Nephron (organoid): ENCODE data around the gene SFTPA1.
"Not testable (repeated sequence)": the region's sequence is repeated elsewhere in the genome, so short reads cannot be mapped to it uniquely, and the experiment has no call there.

Experiments
- H3K27ac Mint-ChIP-seq, 3 experiments: 2 replicates each; pipeline ENCODE4 v1.8.0; 2020; ENCODE audit warnings: mixed read lengths in 3 of 3, mild to moderate bottlenecking in 2 of 3, moderate library complexity in 1 of 3
- H3K27me3 Mint-ChIP-seq: 2 replicates; pipeline ENCODE4 v1.8.0; 2021; ENCODE audit warnings: low read depth, mild to moderate bottlenecking, moderate library complexity, mixed read lengths
- H3K36me3 Mint-ChIP-seq: 2 replicates; pipeline ENCODE4 v1.8.0; 2020; ENCODE audit warnings: low read depth, mixed read lengths
- H3K4me1 Mint-ChIP-seq: 2 replicates; pipeline ENCODE4 v1.8.0; 2020; ENCODE audit warnings: mixed read lengths
- H3K4me3 Mint-ChIP-seq, 3 experiments: 2 replicates each; pipeline ENCODE4 v1.8.0; 2020; ENCODE audit warnings: mild to moderate bottlenecking in 3 of 3, mixed read lengths in 3 of 3, moderate library complexity in 2 of 3
- H3K9me3 Mint-ChIP-seq: 2 replicates; pipeline ENCODE4 v1.8.0; 2020; ENCODE audit warnings: mixed read lengths
- CTCF ChIP-seq, 3 experiments: fragments of 200-600 bp; sonication (generic); IDR thresholded peaks; one replicate each; pipeline ENCODE4 v1.5.0; 2021; ENCODE audit warnings: antibody characterized with exemption in 3 of 3; ENCODE audit not compliant: unreplicated experiment in 3 of 3

The SFTPA1 gene

GRCh38 chr10:79588800-79589199 is 21.9 kb upstream of the SFTPA1 start:
- peaks cover 11% of the 10 kb centered on the region for H3K27me3 Mint-ChIP-seq

DNA sequence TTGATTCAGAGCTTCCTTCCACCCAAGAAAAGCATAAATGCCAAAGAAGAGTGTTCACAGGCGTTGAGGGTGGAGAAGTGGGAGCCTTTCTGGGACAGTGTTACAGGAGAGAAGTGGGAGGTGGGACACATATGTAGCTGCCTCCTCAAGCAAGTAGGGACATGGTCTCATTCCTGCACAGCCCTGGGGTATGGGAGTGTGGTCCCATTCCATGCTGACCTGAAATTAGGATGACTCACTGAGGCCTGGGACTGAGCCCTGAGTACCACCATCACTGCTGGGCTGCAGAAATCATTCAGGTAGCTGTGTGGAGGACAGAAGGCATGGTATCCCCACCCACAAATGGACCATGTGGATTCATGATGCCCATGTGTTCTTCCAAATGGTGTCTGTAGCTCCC is 17.4 kb upstream of the SFTPA1 start:
- peaks cover 18% of the 10 kb centered on the region for H3K9me3 Mint-ChIP-seq
- no peak overlapping the region for H3K27ac Mint-ChIP-seq
- TF ChIP-seq CTCF (IDR thresholded peaks at IDR 0.05; ENCODE audit: unreplicated experiment in 3 of 3): no peak
- H3K4me3 Mint-ChIP-seq: no peak overlapping the region
- peaks cover 12% of the 10 kb centered on the region for H3K27me3 Mint-ChIP-seq
- peaks cover 10% of the 10 kb centered on the region for H3K4me1 Mint-ChIP-seq
- H3K36me3 Mint-ChIP-seq: no peaks in the 10 kb centered on the region

More at GRCh38 chr10:79588800-79589199, 21.9 kb upstream of the SFTPA1 start:
- Mint-ChIP-seq H3K4me3 (no peak overlapping the region), H3K9me3 (no peaks in the 10 kb centered on the region), H3K27ac (no peak overlapping the region), H3K36me3 (no peaks in the 10 kb centered on the region), H3K4me1 (peaks cover 1% of the 10 kb centered on the region)
- no peak for TF ChIP-seq CTCF (IDR thresholded peaks at IDR 0.05; ENCODE audit: unreplicated experiment in 3 of 3)

- not testable (repeated sequence) for H3K36me3 Mint-ChIP-seq, H3K4me3 Mint-ChIP-seq, H3K27ac Mint-ChIP-seq
- peaks cover 10% of the 10 kb centered on the region for H3K4me1 Mint-ChIP-seq
- peaks cover 27% of the 10 kb centered on the region for H3K9me3 Mint-ChIP-seq
- peaks cover 12% of the 10 kb centered on the region for H3K27me3 Mint-ChIP-seq
These were observed 16.2 kb upstream of the SFTPA1 start for GRCh38 chr10:79594565-79594964.

DNA sequence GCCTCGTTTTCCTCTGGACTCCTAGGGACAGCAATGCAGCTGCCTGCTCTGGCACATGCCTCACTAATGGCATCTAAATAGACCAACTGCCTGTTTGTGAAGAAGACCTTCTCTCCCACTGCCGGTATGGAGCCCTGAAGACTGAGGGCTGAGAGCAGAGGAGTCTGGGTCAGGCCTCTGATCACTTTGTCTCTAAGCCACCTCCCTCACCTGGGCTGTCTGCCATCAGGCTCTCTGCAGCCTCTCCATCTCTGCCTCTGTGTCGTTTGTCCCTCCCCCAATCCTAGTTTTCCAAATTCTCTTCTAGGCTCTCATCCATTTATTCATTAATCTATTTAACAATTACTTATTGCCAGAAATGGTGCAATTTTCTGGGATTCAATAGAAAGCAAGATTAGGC is 15.2 kb upstream of the SFTPA1 start:
- Mint-ChIP-seq H3K4me3 (no peak overlapping the region), H3K36me3 (no peaks in the 10 kb centered on the region)

DNA sequence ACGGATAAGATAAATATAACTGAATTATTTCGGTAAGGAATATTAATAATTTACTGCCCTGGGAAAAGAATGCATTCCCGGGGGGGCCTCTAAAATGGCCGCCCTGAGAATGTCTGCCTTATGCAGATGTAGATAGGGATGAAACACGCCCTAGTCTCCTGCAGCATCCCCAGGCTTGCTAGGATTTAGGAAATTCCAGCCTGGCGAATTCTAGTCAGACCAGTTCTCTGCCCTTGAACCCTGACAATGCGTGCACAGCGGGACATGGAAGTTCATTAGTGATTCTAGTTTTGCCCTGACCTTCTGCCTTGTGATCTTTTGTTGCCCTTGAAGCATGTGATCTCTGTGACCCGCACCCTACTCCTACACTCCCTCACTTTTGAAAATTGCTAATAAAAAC is 11.1 kb upstream of the SFTPA1 start:
- H3K36me3 Mint-ChIP-seq, H3K4me3 Mint-ChIP-seq, H3K4me1 Mint-ChIP-seq, H3K27ac Mint-ChIP-seq: not testable (repeated sequence)
- H3K9me3 Mint-ChIP-seq: peaks cover 38% of the 10 kb centered on the region
- H3K27me3 Mint-ChIP-seq: peaks cover 15% of the 10 kb centered on the region

More for the DNA sequence above, 15.2 kb upstream of the SFTPA1 start:
- Mint-ChIP-seq H3K27me3 (peaks cover 14% of the 10 kb centered on the region), H3K9me3 (peaks cover 31% of the 10 kb centered on the region), H3K27ac (peak overlapping the region in 1 of 3 experiments; percentile 23), H3K4me1 (peaks cover 10% of the 10 kb centered on the region)
- TF ChIP-seq CTCF (IDR thresholded peaks at IDR 0.05; ENCODE audit: unreplicated experiment in 3 of 3): no peak

- H3K27me3 Mint-ChIP-seq: peaks cover 20% of the 10 kb centered on the region
- H3K4me1 Mint-ChIP-seq: no peaks in the 10 kb centered on the region
These were observed 8.8 kb upstream of the SFTPA1 start for GRCh38 chr10:79601939-79602338.

More at GRCh38 chr10:79601939-79602338, 8.8 kb upstream of the SFTPA1 start:
- Mint-ChIP-seq H3K4me3 (no peak overlapping the region), H3K9me3 (peaks cover 33% of the 10 kb centered on the region), H3K27ac (no peak overlapping the region), H3K36me3 (no peaks in the 10 kb centered on the region)
- TF ChIP-seq CTCF (IDR thresholded peaks at IDR 0.05; ENCODE audit: unreplicated experiment in 3 of 3): no peak
